Omental fat pad (tissue), 4 donors: ENCODE data around the gene TNFSF4. TPM values are rescaled to one million over a fixed set of nuclear protein-coding genes. Genes with fewer than 3 reads are reported as not detected.

Experiments used
- ATAC-seq: fragments of 150-250 bp; one replicate; pipeline ENCODE4 v1.9.1; 2016; ENCODE audit warnings: mild to moderate bottlenecking, moderate library complexity; ENCODE audit not compliant: low FRiP score
- DNase-seq: peaks from one replicate; pipeline ENCODE4 v3.0.0-alpha.2; 2019; ENCODE audit warnings: low spot score
- total RNA-seq, 4 donors: library from RNA; depleted of rRNA; stranded (reverse); fragments of >200 nt; gene quantifications; one replicate each; pipeline ENCODE4 v1.1.0, GENCODE V29; 2016
- TF ChIP-seq, protein P1 (sequence below), 3 donors: fragments of 450-650 bp; IDR thresholded peaks; one replicate each; pipeline ENCODE4 v1.5.1; 2016 to 2017; ENCODE audit warnings: antibody characterized with exemption in 3 of 3, mild to moderate bottlenecking in 3 of 3, moderate library complexity in 2 of 3

The TNFSF4 gene
- total RNA-seq, 4 donors from 2014 or later, result 0.36 to 3.0 (median 1.1) TPM

DNA sequence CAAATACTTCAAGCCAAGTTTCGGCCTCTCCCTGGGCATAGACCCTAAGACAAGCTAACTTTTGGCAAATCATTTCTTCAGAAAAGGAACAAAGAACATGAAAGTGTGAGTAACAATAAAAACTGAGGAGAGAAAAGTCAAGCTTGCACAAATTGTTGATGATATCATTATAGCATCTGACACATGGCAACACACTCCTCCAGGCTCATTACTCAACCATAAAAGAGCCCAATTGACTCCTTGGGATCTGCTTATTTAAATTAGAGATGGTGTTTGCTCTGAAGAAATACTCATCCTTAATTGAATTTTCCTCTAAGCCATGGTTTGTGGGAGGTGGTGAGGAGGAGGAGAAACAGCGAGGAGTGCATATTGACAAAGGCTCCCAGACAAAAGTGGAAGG is 54.5 kb downstream of the TNFSF4 start:
- TF ChIP-seq, protein P1, sequence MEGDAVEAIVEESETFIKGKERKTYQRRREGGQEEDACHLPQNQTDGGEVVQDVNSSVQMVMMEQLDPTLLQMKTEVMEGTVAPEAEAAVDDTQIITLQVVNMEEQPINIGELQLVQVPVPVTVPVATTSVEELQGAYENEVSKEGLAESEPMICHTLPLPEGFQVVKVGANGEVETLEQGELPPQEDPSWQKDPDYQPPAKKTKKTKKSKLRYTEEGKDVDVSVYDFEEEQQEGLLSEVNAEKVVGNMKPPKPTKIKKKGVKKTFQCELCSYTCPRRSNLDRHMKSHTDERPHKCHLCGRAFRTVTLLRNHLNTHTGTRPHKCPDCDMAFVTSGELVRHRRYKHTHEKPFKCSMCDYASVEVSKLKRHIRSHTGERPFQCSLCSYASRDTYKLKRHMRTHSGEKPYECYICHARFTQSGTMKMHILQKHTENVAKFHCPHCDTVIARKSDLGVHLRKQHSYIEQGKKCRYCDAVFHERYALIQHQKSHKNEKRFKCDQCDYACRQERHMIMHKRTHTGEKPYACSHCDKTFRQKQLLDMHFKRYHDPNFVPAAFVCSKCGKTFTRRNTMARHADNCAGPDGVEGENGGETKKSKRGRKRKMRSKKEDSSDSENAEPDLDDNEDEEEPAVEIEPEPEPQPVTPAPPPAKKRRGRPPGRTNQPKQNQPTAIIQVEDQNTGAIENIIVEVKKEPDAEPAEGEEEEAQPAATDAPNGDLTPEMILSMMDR (IDR thresholded peaks at IDR 0.05), result no peak
- ATAC-seq (no peak), DNase-seq (no peak)

DNA sequence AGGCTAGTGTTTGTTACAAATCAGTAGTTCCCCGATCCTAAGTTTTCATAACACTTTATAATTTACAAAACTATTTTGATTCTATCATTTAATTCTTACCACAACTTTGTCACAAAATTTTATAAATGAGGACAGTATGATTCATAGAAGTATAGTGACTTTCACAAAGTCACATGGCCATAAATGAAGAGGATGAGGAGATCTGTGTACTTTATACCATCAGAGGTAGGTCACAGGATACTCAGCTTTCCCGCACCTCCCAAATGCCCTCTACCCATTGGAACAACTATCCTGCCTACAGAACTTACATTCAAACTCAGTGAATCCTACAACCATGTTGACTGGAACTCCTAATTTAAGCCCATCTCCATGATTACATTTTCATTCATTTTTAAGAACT is 56.3 kb downstream of the TNFSF4 start:
- TF ChIP-seq, protein P1 (IDR thresholded peaks at IDR 0.05), result no peak
- ATAC-seq, result no peak
- DNase-seq, result no peak

DNA sequence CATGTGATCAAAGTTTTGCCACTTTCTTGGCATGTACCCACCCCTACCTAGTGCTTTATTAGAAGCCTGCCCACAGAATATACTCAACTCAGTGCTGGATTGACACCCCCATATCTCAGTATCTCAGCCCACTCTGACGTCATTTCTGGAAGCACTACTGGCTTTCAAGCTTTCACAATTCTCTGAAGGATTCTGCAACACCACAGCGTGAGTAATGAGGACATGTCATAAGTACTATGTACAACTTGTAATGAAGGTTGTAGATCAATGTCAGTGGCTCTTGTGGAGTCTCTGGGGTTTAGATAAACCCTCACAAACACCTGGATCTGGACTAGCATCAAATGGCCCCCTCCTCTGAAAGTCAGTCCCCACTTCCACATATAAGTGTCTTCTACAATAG is 57.2 kb downstream of the TNFSF4 start:
- TF ChIP-seq, protein P1 (IDR thresholded peaks at IDR 0.05), result no peak
- peak; percentile 84 for ATAC-seq
- DNase-seq, result peak; percentile 30

DNA sequence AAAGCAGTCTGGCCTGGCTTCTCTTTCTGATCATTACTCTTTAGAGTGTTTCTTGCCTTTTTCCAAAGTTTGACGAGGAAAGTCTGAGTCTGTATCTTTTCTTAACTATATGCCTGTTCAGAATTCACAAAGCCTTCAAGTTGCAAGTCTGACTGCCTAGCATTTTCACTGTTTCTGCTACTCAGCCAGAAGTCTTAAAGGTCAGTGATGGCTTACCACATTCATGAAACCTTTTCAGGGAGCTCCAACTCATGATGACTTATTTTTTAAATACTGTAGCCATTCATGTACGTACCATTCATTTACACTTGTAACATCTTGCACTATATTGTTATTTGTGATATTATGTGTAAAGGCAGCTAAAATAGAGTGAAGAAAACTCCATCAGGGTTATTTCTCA is 58.2 kb downstream of the TNFSF4 start:
- DNase-seq (no peak), ATAC-seq (no peak)
- TF ChIP-seq, protein P1 (IDR thresholded peaks at IDR 0.05), result no peak

DNA sequence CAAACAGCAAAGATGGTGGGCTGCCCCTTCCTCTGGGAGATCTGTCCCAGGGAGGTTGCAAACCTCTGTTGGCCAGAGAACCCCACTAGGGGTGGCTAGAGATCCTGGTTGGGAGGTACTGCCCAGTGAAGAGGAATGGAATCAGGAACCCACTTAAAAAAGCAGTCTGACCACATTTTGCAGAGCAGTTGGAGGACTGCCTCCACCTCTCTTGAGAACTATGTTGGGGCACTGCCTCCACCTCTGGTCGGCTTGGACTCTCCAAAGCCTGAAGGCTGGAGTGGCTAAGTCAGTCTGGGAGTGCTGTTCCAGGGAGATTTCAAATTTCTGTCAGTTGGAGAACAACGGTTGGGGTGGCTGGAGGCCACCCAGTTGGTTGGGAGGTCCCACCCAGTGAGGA is 58.6 kb downstream of the TNFSF4 start:
- DNase-seq (no peak), ATAC-seq (no peak)
- TF ChIP-seq, protein P1 (IDR thresholded peaks at IDR 0.05), result no peak

DNA sequence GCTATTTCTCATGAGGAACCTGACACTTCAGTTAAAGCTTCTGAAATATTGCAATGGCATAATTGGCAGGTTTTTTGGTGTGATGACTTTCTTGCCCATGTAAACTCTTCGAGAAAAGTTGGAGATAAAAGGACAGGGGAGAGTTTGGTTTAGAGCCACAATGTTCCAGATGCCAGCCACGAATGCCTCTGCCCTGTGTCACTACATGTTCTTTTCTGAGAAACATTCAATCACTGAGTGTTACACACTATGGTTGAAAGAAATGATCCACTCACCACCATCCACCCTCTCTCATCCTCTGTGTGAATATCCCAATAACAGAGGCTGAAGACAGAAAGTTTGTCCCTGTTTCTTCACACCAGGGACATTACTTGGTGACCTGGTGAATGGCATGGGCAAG is 66.4 kb downstream of the TNFSF4 start:
- ATAC-seq, result no peak
- TF ChIP-seq, protein P1 (IDR thresholded peaks at IDR 0.05), result no peak
- DNase-seq, result no peak

DNA sequence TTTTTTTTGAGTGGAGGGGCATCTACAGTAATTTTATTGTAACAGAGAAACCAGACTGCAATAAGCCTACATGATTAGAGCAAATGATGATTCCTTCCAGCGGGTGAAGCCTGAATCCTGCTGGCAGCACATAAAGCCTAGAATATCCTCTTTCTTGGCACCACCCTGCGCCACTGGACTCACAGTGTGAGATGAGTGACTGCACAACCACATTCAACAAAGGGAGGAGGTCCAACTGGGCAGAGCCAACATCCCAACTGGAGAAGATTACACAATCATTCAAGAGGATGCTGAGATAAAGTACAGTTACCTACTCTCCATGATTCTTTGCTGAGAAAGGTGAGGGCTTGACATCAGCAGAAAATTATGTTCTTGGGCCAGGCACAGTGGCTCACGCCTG is 67.4 kb downstream of the TNFSF4 start:
- TF ChIP-seq, protein P1 (IDR thresholded peaks at IDR 0.05), result no peak
- no peak for ATAC-seq
- DNase-seq, result no peak
